Activated CD4-positive, CD25-positive, alpha-beta regulatory T cell treated with anti-CD3 and anti-CD28 coated beads, Interleukin-2, amount 50 U/mL, for 24 hours (primary cell): ENCODE data around the gene AUTS2.
"Not testable (repeated sequence)": the region's sequence is repeated elsewhere in the genome, so short reads cannot be mapped to it uniquely, and the experiment has no call there.

Experiments
- ATAC-seq, 2 donors: fragments of 150-1000 bp; cut with Tn5 transposase; one replicate each; pipeline ENCODE4 v1.10.0; 2021; ENCODE audit warnings: mild to moderate bottlenecking in 1 of 2, moderate library complexity in 1 of 2

AUTS2 gene

DNA sequence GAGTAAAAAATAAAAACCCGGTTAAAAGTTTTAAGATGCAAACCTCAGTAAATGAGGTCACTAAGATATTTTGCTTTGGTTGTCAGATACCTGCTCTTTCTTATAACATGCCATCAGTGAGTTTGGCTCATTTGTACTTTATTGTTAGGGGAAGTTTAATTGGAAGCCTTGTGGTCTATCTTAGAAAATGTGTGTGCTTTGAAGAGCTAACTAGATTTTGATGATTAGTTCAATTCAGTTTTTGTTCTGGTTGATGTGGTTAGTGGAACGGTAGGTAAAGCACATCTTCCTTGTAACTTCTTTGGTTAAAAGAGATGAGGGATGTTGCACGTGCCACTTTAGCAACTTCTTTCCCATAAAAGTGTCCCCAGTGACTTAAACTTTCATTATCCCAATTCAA is 1180.3 kb downstream of the AUTS2 start:
- no peak for ATAC-seq

DNA sequence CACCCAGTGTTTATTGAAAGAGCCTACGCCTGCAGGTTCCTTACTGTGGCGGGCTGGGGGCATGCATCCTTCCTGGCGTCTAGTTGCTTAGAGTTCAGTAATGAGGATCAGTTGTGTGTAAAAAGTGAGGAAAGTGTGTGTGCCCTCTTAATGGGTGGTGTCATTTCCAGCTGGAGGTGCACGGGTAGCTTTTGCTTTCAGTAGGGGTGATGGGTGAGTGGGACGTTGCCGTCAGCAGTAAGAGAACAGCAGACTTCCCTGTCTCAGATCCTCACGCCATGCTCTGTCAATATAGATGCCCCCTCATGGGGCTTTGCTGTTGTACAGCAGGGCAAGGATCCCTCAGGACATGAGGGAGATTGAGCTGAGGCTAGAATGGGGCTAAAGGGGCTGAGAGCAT is 1181.0 kb downstream of the AUTS2 start:
- no peak for ATAC-seq

GRCh38 chr7:70781922-70782311 is 1183.6 kb downstream of the AUTS2 start:
- ATAC-seq, result no peak

DNA sequence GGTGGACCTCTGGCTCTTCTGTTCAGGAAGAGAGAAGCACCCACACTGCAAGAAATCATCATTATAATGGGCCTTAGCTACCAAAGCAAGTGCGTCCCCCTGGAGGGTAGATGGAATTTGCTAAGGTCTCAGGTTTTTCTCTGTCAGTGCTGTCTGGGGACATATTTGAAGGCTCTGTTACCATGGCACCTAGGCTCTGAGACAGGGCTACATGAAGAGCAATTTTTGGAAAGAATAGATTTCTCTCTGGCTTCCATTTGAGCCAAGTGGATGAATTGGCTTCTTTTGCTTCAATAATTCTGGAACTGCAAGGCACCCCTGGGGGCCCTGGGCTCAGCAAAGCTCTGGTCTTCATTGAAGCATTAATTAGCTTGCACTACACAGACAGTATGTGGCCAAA is 1184.5 kb downstream of the AUTS2 start:
- ATAC-seq, result no peak

DNA sequence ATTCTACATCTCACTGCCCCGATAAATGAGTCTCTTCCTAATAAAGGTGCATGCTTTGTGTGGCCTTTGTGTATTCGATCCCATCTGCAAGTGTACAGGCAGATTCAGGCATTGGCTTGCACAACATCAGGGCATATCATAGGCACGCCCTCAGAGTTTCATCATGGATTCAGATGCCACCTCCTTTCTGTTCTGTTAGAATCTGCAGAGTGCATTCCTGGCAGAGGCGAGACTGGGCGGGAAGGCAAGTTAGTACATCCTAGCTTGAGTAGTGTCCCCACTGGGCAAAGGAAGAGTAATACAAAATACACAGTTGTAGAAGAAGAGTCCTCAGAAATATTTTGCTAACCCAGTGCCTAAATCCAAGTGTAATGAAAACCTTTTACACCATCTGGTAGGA is 1187.2 kb downstream of the AUTS2 start:
- ATAC-seq, result no peak

GRCh38 chr7:70786076-70786475 is 1187.8 kb downstream of the AUTS2 start:
- no peak for ATAC-seq

DNA sequence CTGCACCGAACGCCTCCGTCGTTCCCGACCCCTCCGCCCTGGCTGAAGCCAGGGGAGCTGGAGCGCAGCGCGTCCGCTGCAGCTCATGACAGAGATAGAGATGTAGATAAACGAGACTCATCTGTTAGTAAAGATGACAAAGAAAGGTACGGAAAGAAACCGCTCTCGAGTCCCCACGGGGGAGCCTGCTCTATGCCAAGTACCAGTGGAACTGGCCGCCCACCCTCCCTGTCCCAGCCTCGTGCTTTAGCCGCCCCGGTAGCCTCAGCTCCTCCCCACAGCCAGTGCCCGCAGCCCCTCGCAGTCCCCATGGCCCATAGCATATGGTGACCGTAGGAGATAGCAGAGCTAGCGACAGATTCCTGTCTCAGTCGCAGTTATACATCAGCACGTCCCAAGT is 1189.0 kb downstream of the AUTS2 start:
- ATAC-seq, result peak in 1 of 2 donors; percentile 14

DNA sequence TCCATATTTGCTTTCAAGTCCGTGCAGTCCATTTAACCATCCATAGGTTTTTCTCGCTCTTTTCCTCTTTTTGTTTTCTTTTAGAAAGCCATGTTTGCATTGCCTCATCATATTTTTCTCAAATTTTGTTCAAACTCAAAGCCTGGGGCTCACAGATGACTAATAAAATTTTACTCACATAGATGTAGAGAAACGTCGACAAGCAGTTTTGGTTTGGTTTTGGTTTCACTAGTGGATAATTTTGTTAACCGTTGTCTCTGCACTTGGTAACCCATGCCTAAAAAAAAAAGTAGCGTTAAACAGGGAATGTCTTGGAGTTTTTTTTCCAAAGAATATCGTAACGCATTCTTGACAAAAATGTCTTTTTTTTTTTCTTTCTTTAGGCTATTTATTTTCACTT is 1189.5 kb downstream of the AUTS2 start:
- ATAC-seq, result no peak

DNA sequence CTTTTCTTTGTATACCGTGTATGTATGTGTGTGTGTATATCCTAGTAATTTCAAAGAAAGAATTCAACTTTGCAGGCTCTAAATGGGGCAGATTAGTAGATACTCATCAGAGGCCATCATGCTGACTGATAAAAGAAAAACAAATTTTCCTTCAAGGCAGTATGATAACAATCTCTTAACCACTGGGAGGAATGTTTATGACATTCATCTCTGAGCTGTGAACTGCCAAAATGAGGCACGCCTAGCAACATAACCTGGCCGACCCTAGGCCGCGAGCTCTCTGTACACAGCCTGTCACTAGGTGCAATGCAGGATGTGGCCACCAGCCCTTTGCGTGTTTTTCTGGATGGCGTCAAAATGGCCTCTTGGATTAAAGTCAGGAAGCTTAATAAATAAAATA is 1190.0 kb downstream of the AUTS2 start:
- ATAC-seq, result peak in 1 of 2 donors; percentile 33

- ATAC-seq, result no peak
These were observed 1191.4 kb downstream of the AUTS2 start for GRCh38 chr7:70789481-70790214.

DNA sequence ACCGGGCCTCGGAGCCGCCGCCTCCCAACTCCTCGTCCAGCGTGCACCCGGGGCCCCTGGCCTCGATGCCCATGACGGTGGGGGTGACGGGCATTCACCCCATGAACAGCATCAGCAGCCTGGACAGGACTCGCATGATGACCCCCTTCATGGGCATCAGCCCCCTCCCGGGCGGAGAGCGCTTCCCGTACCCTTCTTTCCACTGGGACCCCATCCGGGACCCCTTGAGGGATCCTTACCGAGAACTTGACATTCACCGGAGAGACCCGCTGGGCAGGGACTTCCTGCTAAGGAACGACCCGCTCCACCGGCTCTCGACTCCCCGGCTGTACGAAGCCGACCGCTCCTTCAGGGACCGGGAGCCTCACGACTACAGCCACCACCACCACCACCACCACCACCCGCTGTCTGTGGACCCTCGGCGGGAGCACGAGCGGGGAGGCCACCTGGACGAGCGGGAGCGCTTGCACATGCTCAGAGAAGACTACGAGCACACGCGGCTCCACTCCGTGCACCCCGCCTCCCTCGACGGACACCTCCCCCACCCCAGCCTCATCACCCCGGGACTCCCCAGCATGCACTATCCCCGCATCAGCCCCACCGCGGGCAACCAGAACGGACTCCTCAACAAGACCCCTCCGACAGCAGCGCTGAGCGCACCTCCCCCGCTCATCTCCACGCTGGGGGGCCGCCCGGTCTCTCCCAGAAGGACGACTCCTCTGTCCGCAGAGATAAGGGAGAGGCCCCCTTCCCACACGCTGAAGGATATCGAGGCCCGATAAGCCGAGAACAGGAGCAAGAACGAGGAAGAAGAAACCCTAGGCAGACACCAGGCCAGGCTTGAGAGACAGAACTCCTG is 1192.2 kb downstream of the AUTS2 start:
- ATAC-seq, result no peak

DNA sequence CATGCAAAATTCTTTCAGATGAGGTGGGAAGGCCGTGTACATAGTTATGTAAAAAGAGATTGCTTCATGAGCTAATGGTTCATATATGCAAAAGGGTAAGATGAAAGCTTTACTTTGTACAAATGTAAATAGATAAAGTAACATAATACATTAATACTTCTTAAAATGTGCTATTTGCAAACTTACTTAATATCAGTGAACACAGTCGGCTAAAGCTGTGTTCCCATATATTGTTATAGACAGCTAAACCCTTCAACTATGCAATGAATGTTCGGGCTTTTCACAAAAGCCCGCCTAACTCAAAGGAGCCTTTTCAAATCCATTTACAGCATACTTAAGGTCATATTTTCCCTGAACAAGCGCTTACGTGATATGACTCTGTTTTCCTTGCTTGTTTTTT is 1193.1 kb downstream of the AUTS2 start:
- no peak for ATAC-seq

GRCh38 chr7:70793060-70793459 is 1194.8 kb downstream of the AUTS2 start:
- no peak for ATAC-seq

DNA sequence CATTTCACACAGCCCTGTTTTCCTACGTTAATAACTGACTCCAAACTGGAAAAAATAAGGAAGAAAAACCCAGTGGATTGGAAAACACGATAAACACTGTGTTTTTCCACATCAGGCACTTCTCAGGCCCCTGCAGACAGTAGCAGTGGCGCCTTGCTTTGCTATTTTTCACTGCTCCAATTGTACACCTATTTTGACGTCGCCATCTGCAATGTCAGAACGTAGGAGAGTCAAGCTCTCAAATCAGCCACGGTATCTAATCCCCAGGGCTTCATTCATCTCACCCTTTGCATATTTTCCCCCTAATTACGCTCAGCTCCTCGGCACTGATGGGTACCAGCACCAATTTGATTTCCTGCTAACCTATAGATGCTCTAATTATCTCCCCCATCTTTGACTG is 1195.5 kb downstream of the AUTS2 start:
- ATAC-seq, result no peak

DNA sequence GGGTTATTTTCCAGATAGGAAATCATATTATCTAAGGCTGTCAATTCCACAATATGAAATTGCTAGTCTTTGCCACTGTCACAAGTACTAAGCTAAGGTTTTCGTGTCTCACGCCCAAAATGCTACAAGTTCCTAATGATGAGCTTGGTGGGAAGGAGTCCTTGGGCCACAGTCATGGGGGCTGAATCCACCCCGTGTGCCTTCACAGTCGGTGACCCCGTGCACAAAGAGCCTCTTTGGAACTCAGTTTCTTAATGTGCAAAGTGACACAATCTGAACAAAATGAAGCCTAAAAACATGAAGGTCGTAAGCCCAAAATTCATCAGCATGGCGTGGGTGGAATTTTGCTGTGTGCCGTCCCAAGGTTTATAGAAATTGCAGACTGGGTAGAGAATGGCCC is 1196.7 kb downstream of the AUTS2 start:
- no peak for ATAC-seq

- ATAC-seq, result no peak
These were observed 1197.7 kb downstream of the AUTS2 start for GRCh38 chr7:70795948-70796347.

- ATAC-seq, result no peak
These were observed 1198.8 kb downstream of the AUTS2 start for GRCh38 chr7:70797109-70797514.

DNA sequence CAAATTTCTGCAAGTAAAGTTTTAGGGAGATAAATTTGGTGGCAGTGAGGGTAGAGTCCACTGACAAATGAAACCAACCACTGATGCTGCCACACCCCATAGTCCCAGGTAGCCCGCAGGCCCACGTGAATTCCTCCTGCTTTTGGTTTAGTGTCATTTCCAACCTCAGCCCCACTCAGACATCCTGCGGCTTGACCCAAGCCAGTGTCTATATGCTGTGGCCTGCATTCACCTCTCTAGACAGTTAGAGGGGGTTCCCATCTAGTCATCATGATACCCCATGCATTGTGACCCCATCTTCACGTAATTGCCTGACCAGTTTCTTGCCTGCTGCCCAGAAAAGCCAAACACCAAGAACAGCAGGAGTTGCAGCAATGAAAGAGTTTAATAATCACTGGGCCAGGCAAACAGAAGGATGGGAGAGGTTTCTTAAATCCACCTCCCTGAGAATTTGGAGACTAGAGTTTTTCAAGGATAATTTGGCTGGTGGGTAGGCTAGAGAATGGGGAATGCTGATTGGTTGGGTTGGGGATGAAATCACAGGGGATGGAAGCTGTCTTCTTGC is 1201.6 kb downstream of the AUTS2 start:
- no peak for ATAC-seq

GRCh38 chr7:70805360-70805759 is 1207.1 kb downstream of the AUTS2 start:
- ATAC-seq, result no peak

- ATAC-seq, result no peak
These were observed 1209.4 kb downstream of the AUTS2 start for GRCh38 chr7:70807650-70808049.

DNA sequence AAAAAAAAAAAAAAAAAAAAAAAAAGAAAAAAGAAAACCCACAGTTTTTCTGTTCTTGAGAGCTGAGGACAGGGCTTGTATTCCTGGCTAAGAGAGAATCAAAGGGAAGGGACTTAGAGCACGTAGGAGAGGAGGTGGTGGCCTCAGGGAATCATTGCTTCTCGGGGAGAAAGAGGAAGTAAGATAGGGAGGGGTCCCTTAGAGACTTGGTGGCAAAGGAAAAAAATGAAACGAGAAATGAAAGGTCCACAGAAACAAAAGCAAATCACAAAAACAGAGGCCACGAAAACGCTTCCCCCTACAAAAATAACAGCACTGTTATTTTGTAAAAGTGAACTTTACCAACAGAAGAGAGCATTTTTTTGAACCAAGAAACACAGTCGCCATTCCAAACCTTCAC is 1210.6 kb downstream of the AUTS2 start:
- ATAC-seq, result no peak

GRCh38 chr7:70810558-70811139 is 1212.4 kb downstream of the AUTS2 start:
- no peak for ATAC-seq

GRCh38 chr7:70812511-70812910 is 1214.2 kb downstream of the AUTS2 start:
- ATAC-seq, result no peak

DNA sequence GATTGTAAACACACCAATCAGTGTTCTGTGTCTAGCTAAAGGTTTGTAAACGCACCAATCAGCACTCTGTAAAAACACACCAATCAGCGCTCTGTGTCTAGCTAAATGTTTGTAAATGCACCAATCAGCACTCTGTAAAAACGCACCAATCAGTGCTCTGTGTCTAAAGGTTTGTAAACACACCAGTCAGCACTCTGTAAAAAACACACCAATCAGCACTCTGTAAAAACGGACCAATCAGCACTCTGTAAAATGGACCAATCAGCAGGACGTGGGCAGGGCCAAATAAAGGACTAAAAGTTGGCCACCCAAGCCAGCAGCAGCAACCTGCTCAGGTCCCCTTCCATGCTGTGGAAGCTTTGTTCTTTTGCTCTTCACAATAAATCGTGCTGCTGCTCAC is 1224.2 kb downstream of the AUTS2 start:
- ATAC-seq, result not testable (repeated sequence)
